ENCODE measurements around the gene ETFRF1.

ETFRF1 gene

GRCh38 chr12:25195056-25195971 is at the start of gene ETFRF1, which contains the start of gene DNAI7:
Gene ETFRF1 (plus strand): TSS chr12:25195237. CDS start chr12:25203957, 8,720 bp downstream.
Gene DNAI7 (minus strand): TSS chr12:25195160. CDS start chr12:25195078, 82 bp downstream.
- DNase-seq = peak; percentile 98

DNA sequence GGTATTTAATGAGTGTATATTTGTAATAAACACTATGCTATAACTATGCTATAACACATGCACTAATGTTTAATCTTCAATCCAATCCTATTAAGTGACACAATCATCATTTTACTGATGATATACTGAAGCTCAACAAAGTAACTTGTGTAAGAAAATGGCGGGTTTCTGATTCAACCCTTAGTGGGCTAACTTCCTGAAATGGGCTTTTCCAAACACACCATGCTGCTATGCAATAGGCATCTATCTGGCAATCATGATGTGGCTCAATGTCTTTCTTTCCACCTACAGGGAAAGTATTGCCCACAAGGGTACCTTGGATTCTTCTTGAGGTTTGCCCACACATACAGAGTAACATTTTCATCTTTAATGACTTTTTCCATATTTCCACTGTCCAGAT is 48.4 kb upstream of the ETFRF1 start:
- DNase-seq = no peak

- no peak for DNase-seq
These were observed 43.6 kb upstream of the ETFRF1 start for GRCh38 chr12:25151476-25151875.

DNA sequence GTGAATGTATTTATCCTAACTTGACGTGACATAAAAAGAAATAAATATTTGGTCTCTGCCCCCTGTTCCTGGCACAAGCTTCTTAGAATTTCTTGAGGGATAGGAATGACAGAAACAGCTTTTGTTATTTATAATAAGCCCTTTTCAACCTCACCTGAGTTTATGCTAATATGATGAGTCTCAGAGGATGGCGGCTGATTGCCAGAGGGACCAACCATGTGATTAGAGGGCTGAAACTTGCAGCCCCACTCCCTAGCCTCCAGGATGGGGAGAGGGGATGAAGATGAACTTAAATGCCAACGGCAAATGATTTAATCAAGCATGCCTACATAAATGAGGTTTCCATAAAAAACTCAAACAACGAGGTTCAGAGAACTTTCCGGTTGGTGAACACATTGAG is 43.0 kb upstream of the ETFRF1 start:
- DNase-seq = no peak

GRCh38 chr12:25155022-25155576 is 39.9 kb upstream of the ETFRF1 start:
- peak; percentile 29 for DNase-seq

DNA sequence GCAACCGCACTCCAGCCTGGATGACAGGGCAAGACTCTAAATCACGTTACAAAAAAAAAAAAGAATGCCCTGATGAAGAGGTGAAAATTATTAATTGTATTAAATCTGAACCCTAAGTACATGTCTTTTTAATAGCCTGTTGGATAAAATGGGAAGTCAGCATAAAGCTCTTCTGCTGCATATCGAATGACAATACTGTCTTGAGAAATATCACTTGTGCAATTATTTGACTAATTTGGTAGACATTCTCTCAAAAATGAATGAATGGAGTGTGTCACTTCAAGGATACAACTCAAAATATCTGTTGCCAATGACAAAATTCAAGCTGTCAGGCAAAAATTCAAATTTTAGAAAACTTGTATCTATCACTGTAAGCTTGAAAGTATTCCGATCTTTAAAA is 39.0 kb upstream of the ETFRF1 start:
- DNase-seq = no peak

GRCh38 chr12:25162866-25163265 is 32.2 kb upstream of the ETFRF1 start:
- no peak for DNase-seq

DNA sequence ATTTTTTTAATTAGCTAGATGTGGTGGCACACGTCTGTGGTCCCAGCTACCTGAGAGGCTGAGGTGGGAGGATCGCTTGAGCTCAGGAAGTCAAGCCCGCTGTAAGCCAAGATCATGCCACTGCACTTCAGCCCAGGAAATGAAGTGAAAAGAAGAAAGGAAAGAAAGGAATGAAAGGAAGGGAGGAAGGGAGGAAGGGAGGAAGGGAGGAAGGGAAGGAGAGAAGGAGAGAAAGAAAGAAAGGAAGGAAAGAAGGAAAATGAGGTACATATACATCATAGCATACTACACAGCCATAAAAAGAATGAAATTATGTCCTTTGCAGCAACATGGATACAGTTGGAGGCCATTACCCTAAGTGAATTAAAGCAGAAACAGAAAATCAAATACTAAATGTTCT is 12.3 kb upstream of the ETFRF1 start:
- DNase-seq = no peak

GRCh38 chr12:25184132-25184531 is 10.9 kb upstream of the ETFRF1 start:
- no peak for DNase-seq

- DNase-seq = no peak
These were observed 8.8 kb upstream of the ETFRF1 start for GRCh38 chr12:25186038-25186787.

DNA sequence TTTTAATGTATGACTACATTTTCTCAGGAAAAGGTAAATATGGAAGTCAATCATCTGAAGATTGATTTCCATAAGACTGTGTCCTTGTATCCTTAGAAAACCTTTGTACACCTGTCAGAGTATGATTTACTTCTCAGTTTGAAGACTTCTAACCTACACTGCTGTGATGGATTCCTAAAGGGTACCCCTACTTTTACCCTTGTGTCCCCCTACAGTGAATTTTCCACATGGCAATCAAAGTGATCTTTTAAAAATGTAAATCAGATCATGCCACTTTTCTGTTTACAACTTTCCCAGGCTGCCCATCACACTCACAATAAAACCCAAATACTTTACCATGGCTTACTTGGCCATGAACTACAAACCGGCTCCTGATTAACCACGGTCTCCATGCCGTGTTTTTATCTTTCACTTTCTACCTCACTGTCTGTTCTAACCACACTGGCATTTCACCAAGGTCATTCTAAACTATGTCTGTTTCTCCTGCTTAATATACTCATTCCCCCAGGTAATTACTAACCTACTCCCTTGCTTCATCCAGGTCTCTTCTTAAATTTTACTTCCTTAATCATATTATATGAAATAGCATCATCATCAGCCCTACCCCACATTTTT is 8.1 kb upstream of the ETFRF1 start:
- no peak for DNase-seq

- no peak for DNase-seq
These were observed 7.3 kb upstream of the ETFRF1 start for GRCh38 chr12:25187781-25188180.

DNA sequence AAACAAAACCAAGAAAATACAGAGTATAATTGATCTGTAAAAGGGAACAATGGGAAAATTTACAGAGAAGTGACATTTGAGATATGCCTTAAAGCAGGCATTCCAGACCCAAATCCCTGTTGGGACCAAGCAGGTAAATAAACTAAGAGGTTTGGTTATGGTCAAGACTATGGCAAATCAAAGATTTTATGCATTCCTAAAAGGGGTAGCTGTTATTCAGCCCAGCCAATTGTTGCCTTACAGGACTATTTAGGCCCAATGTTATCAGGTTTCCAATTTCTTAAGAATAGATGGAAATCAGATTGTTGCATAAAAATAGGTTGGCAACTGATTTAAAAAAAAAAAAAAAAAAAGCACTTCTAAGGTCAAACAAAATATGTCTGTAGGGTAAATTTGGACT is 5.4 kb upstream of the ETFRF1 start:
- no peak for DNase-seq

DNA sequence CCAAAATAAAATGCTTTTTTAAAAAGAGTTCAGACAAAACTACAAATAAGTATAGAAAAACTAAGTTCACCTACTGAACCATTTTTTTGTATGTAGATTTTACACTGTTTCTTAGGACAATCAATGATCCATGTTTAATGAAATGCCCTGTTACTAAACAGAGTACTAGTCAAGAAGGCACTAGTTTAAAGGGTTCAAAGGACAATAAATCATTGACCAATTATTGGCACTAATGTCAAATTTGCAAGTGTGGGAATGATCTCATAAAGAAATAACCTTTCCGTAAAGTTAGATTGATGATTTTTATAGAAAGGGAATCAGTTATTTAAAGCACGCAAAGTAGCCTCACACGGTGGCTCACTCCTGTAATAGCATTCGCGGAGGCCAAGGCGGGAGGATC is 4.2 kb upstream of the ETFRF1 start:
- no peak for DNase-seq

GRCh38 chr12:25194214-25194613 is 823 bp upstream of the ETFRF1 start:
- DNase-seq = peak; percentile 45

- DNase-seq = no peak
These were observed 348 bp upstream of the ETFRF1 start for GRCh38 chr12:25194722-25195055.

DNA sequence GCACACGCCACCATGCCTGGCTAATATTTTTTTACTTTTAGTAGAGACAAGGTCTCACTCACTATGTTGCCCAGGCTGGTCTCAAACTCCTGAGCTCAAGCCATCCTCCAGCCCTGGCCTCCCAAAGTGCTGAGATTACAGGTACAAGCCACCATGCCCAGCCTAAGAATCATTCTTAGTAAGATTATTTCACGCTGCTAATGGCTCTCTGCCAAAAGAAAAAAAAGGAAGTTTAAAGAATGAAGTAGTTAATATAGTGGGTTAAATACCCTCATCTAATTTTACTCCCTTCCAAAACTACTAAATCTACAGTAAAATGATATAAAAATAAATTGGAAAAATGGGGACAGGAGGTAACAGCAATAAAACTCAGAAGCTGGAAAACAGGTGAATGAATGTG is 2.6 kb downstream of the ETFRF1 start:
- no peak for DNase-seq

GRCh38 chr12:25200703-25201102 is 5.7 kb downstream of the ETFRF1 start:
- no peak for DNase-seq

- DNase-seq = no peak
These were observed 7.1 kb downstream of the ETFRF1 start for GRCh38 chr12:25202137-25202536.

GRCh38 chr12:25207411-25207810 is 12.4 kb downstream of the ETFRF1 start:
- DNase-seq = no peak

DNA sequence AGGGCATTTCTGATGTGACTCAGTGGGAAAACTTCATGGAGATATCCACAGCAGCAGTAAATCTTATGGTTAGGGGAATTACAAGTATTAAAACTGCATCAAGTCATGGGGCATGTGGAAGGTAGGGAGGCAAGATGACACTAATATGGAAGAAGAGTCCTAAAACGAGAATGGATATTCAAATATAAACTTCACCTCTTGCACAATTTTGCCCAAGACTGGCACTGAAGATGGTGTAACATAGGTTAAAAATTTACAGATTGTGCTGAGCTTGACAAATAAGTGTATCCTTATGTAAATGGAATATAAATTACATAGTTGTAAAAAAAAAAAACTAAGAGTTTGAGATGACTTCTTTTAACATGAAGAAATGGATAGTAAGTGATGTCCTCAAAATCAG is 12.8 kb downstream of the ETFRF1 start:
- no peak for DNase-seq

GRCh38 chr12:25208554-25208953 is 13.5 kb downstream of the ETFRF1 start:
- no peak for DNase-seq

DNA sequence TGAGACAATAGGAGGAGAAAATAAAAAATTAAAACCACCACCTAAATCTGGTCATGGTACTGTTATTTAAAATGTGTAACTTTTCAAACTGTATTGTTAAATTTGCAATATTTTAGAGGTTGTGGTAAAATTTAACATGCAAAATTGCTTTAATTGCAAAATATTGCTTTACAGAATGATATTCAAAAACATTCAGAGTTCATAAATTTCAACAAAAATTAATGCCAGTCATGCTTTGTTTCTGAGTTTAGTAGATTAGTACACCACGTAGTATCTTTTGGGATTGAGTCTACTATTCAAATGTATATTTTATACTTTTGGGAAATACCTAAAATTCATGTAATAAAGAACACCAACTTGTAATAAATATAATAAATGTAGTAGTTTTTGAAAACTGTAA is 18.3 kb downstream of the ETFRF1 start:
- DNase-seq = no peak

All from NCI-H1105 treated with DMSO at 0.1 percent for 48 hours (cell line).